OCI-LY3 (cell line): ENCODE results near the gene EIF3C.
"Not testable (repeated sequence)": the region's sequence is repeated elsewhere in the genome, so short reads cannot be mapped to it uniquely, and the experiment has no call there.

Experiments used
- H2AFZ ChIP-seq: fragments of 200-600, 300-600 bp; shearing (Covaris generic); 2 replicates; pipeline ENCODE4 v1.6.0; 2014; ENCODE audit warnings: antibody characterized with exemption, low read depth, low read length
- H3K27ac ChIP-seq: fragments of 200-600, 300-600 bp; sonication (generic); 2 replicates; pipeline ENCODE4 v1.5.1; 2014; ENCODE audit warnings: mild to moderate bottlenecking, low read length, moderate library complexity, mixed read lengths
- H3K27me3 ChIP-seq: fragments of 200-600, 300-600 bp; sonication (generic); 2 replicates; pipeline ENCODE4 v1.6.1; 2014; ENCODE audit warnings: low read depth, low read length, mixed read lengths
- H3K36me3 ChIP-seq: fragments of 200-600, 300-600 bp; sonication (generic); replicated peaks from 2 replicates; pipeline ENCODE3; 2014; ENCODE audit warnings: low read depth, low read length, mixed read lengths
- H3K4me1 ChIP-seq: fragments of 300-600, 200-600 bp; sonication (generic); 2 replicates; pipeline ENCODE4 v1.6.1; 2014; ENCODE audit warnings: low read length, mixed read lengths
- H3K4me2 ChIP-seq: fragments of 200-600, 300-600 bp; sonication (generic); 2 replicates; pipeline ENCODE4 v1.6.1; 2014; ENCODE audit warnings: low read length, mixed read lengths
- H3K4me3 ChIP-seq: fragments of 300-600, 200-600 bp; sonication (generic); 2 replicates; pipeline ENCODE4 v1.5.1; 2014; ENCODE audit warnings: antibody characterized with exemption, mild to moderate bottlenecking, low read length, moderate library complexity
- H3K79me2 ChIP-seq: fragments of 300-600, 200-600 bp; shearing (Covaris generic); 2 replicates; pipeline ENCODE4 v1.6.1; 2014; ENCODE audit warnings: mild to moderate bottlenecking, low read length, mixed read lengths
- H3K9ac ChIP-seq: fragments of 300-600, 200-600 bp; shearing (Covaris generic); 2 replicates; pipeline ENCODE4 v1.6.0; 2014; ENCODE audit warnings: mild to moderate bottlenecking, low read length, moderate library complexity
- H3K9me3 ChIP-seq: fragments of 200-600, 300-600 bp; shearing (Covaris generic); 2 replicates; pipeline ENCODE4 v1.6.1; 2014; ENCODE audit warnings: low read length, mixed read lengths; ENCODE audit not compliant: insufficient read depth
- H4K20me1 ChIP-seq: fragments of 200-600, 300-600 bp; sonication (generic); 2 replicates; pipeline ENCODE4 v1.6.1; 2016; ENCODE audit warnings: low read length, mixed read lengths; ENCODE audit not compliant: insufficient read depth

EIF3C gene

GRCh38 chr16:28741295-28741694 lies 30.0 kb downstream of the EIF3C start:
- not testable (repeated sequence) for H3K4me1 ChIP-seq, H3K9me3 ChIP-seq, H3K36me3 ChIP-seq, H3K27me3 ChIP-seq, H2AFZ ChIP-seq, H3K9ac ChIP-seq, H3K4me2 ChIP-seq, H4K20me1 ChIP-seq, H3K4me3 ChIP-seq, H3K79me2 ChIP-seq, H3K27ac ChIP-seq

- not testable (repeated sequence) for H3K4me1 ChIP-seq, H3K79me2 ChIP-seq, H3K36me3 ChIP-seq, H3K9ac ChIP-seq, H4K20me1 ChIP-seq, H3K4me3 ChIP-seq, H3K4me2 ChIP-seq, H2AFZ ChIP-seq, H3K27ac ChIP-seq, H3K27me3 ChIP-seq, H3K9me3 ChIP-seq
Measured at GRCh38 chr16:28746618-28747350, 35.5 kb downstream of the EIF3C start.

GRCh38 chr16:28749997-28750465 lies 38.8 kb downstream of the EIF3C start:
- H2AFZ ChIP-seq, H3K79me2 ChIP-seq, H3K27ac ChIP-seq, H3K27me3 ChIP-seq, H3K4me1 ChIP-seq, H3K36me3 ChIP-seq, H4K20me1 ChIP-seq, H3K9me3 ChIP-seq: not testable (repeated sequence)
- H3K4me2 ChIP-seq: peak overlapping the region; percentile 63
- H3K4me3 ChIP-seq: peak overlapping the region; percentile 66
- peak overlapping the region; percentile 32; the same call in 1 of the 2 replicates for H3K9ac ChIP-seq

- H3K27me3 ChIP-seq, H3K27ac ChIP-seq, H3K4me2 ChIP-seq, H3K36me3 ChIP-seq, H3K9me3 ChIP-seq, H3K4me1 ChIP-seq, H3K79me2 ChIP-seq, H3K9ac ChIP-seq, H2AFZ ChIP-seq, H3K4me3 ChIP-seq, H4K20me1 ChIP-seq: not testable (repeated sequence)
Measured at GRCh38 chr16:28750469-28751067, 39.3 kb downstream of the EIF3C start.

- H3K27me3 ChIP-seq, H2AFZ ChIP-seq, H3K9ac ChIP-seq, H3K9me3 ChIP-seq, H3K4me1 ChIP-seq, H3K36me3 ChIP-seq, H3K79me2 ChIP-seq, H4K20me1 ChIP-seq, H3K4me3 ChIP-seq, H3K27ac ChIP-seq, H3K4me2 ChIP-seq: not testable (repeated sequence)
Measured at GRCh38 chr16:28751487-28751886, 40.2 kb downstream of the EIF3C start, which contains the start of gene NPIPB9. Gene NPIPB9 (plus strand): TSS chr16:28751787.

GRCh38 chr16:28781697-28782096 lies 70.4 kb downstream of the EIF3C start:
- not testable (repeated sequence) for H3K4me1 ChIP-seq, H3K9ac ChIP-seq, H3K27me3 ChIP-seq, H3K4me3 ChIP-seq, H3K9me3 ChIP-seq, H3K79me2 ChIP-seq, H3K27ac ChIP-seq, H4K20me1 ChIP-seq, H2AFZ ChIP-seq, H3K36me3 ChIP-seq, H3K4me2 ChIP-seq

- H3K4me3 ChIP-seq, H4K20me1 ChIP-seq, H3K4me2 ChIP-seq, H3K4me1 ChIP-seq, H2AFZ ChIP-seq, H3K27ac ChIP-seq, H3K27me3 ChIP-seq, H3K79me2 ChIP-seq, H3K9ac ChIP-seq, H3K9me3 ChIP-seq, H3K36me3 ChIP-seq: not testable (repeated sequence)
Measured at GRCh38 chr16:28782357-28782756, 71.1 kb downstream of the EIF3C start.
